Activated CD8-positive, alpha-beta T cell treated with anti-CD3 and anti-CD28 coated beads for 36 hours (primary cell): ENCODE data around the gene IVNS1ABP. TPM values are rescaled to one million over a fixed set of nuclear protein-coding genes. Genes with fewer than 3 reads are reported as not detected.
"Not testable (repeated sequence)": the region's sequence is repeated elsewhere in the genome, so short reads cannot be mapped to it uniquely, and the experiment has no call there.

Experiments used
- ATAC-seq: fragments of 200-7000 bp; cut with Tn5 transposase; one replicate; pipeline ENCODE4 v1.10.0; 2021; ENCODE audit warnings: mild to moderate bottlenecking, moderate library complexity
- CTCF ChIA-PET: fragments of 350-600 bp; sonication (Branson Sonifier 250); formaldehyde crosslinking; loops from one replicate; lab custom pipeline; 2021; ENCODE audit warnings: antibody characterized with exemption; lab: Charles Lee
- POLR2A ChIA-PET: fragments of 350-600 bp; sonication (Branson Sonifier 250); formaldehyde crosslinking; loops from one replicate; lab custom pipeline; 2021; ENCODE audit warnings: antibody characterized with exemption; lab: Charles Lee
- DNase-seq: peaks from one replicate; pipeline ENCODE4 v3.0.0-alpha.2; 2020
- H3K27ac Mint-ChIP-seq: one replicate; pipeline ENCODE4 v1.8.0; 2021; ENCODE audit warnings: mild to moderate bottlenecking, mixed read lengths
- H3K27me3 Mint-ChIP-seq: one replicate; pipeline ENCODE4 v1.8.0; 2021; ENCODE audit warnings: mixed read lengths
- H3K36me3 Mint-ChIP-seq: one replicate; pipeline ENCODE4 v1.8.0; 2021; ENCODE audit warnings: low read depth, mixed read lengths
- H3K4me1 Mint-ChIP-seq: one replicate; pipeline ENCODE4 v1.8.0; 2021; ENCODE audit warnings: low read depth, mixed read lengths
- H3K4me3 Mint-ChIP-seq: one replicate; pipeline ENCODE4 v1.8.0; 2021; ENCODE audit warnings: mild to moderate bottlenecking, moderate library complexity, mixed read lengths
- H3K9me3 Mint-ChIP-seq: one replicate; pipeline ENCODE4 v1.8.0; 2021; ENCODE audit warnings: mixed read lengths
- intact Hi-C: fragments of 100-400 bp; cut with micrococcal nuclease; formaldehyde crosslinking; loops from one replicate; pipeline ENCODE4 v1.10.0; 2022
- total RNA-seq, 2 experiments: library from RNA; stranded (reverse); gene quantifications; one replicate each; pipeline ENCODE4 v1.2.3, GENCODE V29; 2021
- TF ChIP-seq, protein P1 (sequence below): fragments of 200-600 bp; IDR thresholded peaks from one replicate; pipeline ENCODE4 v1.8.0; 2022; ENCODE audit warnings: antibody characterized with exemption, mild to moderate bottlenecking

Gene IVNS1ABP
- total RNA-seq, 2 experiments from 2014 or later = 244 to 256 TPM

DNA sequence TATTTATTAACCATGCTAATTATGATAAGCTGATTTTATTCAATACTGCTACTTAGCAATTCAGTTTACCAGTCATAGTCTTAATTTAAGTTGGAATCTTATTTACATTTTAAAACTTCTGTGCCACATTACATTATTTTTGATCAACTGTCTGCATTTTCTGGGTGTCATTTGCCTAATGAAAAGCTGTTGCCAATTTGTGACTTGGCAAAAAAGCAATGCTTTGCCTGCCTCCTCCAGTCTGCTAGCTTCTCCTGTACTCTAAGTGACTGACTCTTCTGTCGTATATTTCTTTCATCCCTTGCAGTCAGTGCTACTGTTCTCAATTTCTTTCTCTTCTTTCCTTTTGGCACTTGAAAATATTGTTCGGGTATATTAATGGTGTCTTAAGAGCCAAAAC lies 5.6 kb upstream of the IVNS1ABP start:
- ChIA-PET CTCF (no interaction called here), POLR2A (no interaction called here)
- Mint-ChIP-seq H3K9me3 (peaks cover 6% of the 10 kb centered on the region), H3K27me3 (no peaks in the 10 kb centered on the region), H3K27ac (no peak overlapping the region), H3K36me3 (peaks cover 18% of the 10 kb centered on the region), H3K4me3 (no peak overlapping the region), H3K4me1 (peaks cover 23% of the 10 kb centered on the region)
- TF ChIP-seq, protein P1, sequence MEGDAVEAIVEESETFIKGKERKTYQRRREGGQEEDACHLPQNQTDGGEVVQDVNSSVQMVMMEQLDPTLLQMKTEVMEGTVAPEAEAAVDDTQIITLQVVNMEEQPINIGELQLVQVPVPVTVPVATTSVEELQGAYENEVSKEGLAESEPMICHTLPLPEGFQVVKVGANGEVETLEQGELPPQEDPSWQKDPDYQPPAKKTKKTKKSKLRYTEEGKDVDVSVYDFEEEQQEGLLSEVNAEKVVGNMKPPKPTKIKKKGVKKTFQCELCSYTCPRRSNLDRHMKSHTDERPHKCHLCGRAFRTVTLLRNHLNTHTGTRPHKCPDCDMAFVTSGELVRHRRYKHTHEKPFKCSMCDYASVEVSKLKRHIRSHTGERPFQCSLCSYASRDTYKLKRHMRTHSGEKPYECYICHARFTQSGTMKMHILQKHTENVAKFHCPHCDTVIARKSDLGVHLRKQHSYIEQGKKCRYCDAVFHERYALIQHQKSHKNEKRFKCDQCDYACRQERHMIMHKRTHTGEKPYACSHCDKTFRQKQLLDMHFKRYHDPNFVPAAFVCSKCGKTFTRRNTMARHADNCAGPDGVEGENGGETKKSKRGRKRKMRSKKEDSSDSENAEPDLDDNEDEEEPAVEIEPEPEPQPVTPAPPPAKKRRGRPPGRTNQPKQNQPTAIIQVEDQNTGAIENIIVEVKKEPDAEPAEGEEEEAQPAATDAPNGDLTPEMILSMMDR = no peak
- intact Hi-C loops = no loop called here
- DNase-seq = no peak
- ATAC-seq = no peak

DNA sequence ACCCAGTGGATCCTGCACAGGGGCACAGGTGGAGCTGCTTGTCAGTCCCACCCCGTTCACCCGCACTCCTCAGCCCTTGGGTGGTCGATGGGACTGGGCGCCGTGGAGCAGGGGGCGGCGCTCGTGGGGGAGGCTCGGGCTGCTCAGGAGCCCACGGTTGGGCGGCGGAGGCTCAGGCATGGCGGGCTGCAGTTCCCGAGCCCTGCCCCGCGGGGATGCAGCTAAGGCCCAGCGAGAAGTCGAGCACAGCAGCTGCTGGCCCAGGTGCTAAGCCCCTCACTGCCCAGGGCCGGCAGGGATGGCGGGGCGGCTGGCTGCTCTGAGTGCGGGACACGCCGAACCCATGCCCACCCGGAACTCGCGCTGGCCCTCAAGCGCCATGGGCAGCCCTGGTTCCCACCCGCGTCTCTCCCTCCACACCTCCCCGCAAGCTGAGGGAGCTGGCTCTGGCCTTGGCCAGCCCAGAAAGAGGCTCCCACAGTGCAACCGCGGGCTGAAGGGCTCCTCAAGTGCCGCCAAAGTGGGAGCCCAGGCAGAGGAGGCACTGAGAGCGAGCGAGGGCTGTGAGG lies 4.7 kb upstream of the IVNS1ABP start:
- H3K9me3 Mint-ChIP-seq, ATAC-seq, H3K4me3 Mint-ChIP-seq, DNase-seq, intact Hi-C loops, CTCF ChIA-PET, H3K27ac Mint-ChIP-seq, H3K27me3 Mint-ChIP-seq: not testable (repeated sequence)
- Mint-ChIP-seq H3K36me3 (peaks cover 18% of the 10 kb centered on the region), H3K4me1 (peaks cover 23% of the 10 kb centered on the region)
- POLR2A ChIA-PET = interaction anchor here (0.6 to 0.9 kb wide), 2 partner anchors 98 to 359 kb away, joined by 4 read pairs; no protein-coding TSS in a partner anchor

DNA sequence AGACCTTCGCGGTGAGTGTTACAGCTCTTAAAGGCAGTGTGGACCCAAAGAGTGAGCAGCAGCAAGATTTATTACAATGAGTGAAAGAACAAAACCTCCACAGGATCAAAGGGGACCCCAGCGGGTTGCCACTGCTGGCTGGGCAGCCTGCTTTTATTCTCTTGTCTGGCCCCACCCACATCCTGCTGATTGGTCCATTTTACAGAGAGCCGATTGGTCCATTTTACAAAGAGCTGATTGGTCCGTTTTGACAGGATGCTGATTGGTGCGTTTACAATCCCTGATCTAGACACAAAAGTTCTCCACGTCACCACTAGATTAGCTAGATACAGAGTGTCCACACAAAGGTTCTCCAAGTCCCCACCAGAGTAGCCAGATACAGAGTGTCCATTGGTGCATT lies 4.1 kb upstream of the IVNS1ABP start:
- intact Hi-C loops, CTCF ChIA-PET, H3K27me3 Mint-ChIP-seq: not testable (repeated sequence)

DNA sequence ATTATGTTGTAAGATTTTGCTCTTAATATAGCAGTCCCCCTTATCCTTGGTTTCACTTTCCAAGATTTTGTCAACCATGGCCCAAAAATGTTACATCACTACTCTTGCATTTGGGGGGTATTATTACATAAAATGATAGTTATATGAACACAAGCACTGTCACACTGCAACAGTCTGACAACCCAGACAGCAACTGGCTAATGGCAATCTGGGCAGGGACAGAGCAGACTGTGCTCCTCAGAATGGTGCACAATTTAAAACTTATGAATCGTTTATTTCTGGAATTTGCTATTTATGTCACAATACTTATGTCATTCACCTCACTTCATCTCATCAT lies 2.1 kb upstream of the IVNS1ABP start:
- Mint-ChIP-seq H3K27ac (peak overlapping the region; percentile 95), H3K4me3 (peak overlapping the region; percentile 97), H3K27me3 (no peaks in the 10 kb centered on the region), H3K9me3 (peaks cover 6% of the 10 kb centered on the region), H3K4me1 (peaks cover 28% of the 10 kb centered on the region), H3K36me3 (peaks cover 41% of the 10 kb centered on the region)
- no peak for ATAC-seq
- TF ChIP-seq, protein P1 = no peak
- DNase-seq = no peak
- POLR2A ChIA-PET = interaction anchor here (1.2 kb wide), 1 partner anchor 361 kb away, joined by 3 read pairs; no protein-coding TSS in a partner anchor
- CTCF ChIA-PET = interaction anchor here (1.3 to 3.9 kb wide), 5 partner anchors 241 to 364 kb away, joined by 3 to 18 read pairs (median 7); no protein-coding TSS in a partner anchor
- intact Hi-C loops = no loop called here

More for the DNA sequence above, 4.1 kb upstream of the IVNS1ABP start:
- H3K4me3 Mint-ChIP-seq, H3K9me3 Mint-ChIP-seq, ATAC-seq: not testable (repeated sequence)
- peak; percentile 14 for DNase-seq
- H3K4me1 Mint-ChIP-seq = peaks cover 23% of the 10 kb centered on the region
- peak overlapping the region; percentile 36 for H3K27ac Mint-ChIP-seq
- peaks cover 22% of the 10 kb centered on the region for H3K36me3 Mint-ChIP-seq
- POLR2A ChIA-PET = interaction anchor here (0.9 kb wide), 1 partner anchor 360 kb away, joined by 4 read pairs; no protein-coding TSS in a partner anchor

DNA sequence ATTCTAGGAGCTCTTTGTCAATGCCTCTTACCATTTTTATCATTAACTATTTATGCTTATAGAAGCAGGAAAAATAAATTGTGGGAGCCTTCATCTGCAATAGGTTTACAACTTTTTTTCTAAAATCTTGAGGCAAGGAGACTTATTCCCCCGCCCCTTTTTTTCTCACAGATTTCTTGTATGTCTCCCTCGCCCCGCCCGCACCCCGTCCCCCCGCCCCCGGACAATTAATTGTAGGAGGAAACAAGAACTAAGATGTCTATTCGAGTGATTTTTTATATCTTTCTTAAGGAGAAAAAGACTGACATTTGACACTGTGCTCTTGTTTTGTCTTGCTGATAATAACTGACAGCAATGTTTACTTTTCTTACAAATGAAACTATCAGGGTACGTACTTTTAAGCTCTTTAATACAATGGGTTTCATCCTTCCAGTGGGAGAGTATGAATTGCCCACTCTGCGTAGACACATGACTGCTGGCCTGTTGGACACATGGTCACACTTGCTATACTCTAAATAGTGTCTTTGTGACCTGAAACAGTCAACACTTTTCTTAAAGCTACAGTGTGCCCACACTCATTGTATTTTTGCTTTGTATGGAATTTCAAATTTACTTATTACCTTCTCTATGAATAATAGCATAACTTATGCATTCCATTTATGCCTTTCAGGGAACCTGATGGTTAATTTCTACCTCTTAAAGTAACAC lies 1.5 kb upstream of the IVNS1ABP start:
- intact Hi-C loops = no loop called here
- Mint-ChIP-seq H3K27me3 (no peaks in the 10 kb centered on the region), H3K36me3 (peaks cover 46% of the 10 kb centered on the region), H3K4me1 (peaks cover 33% of the 10 kb centered on the region), H3K4me3 (peak overlapping the region; percentile 97), H3K9me3 (peaks cover 6% of the 10 kb centered on the region), H3K27ac (peak overlapping the region; percentile 95)
- DNase-seq (no peak), ATAC-seq (no peak)
- TF ChIP-seq, protein P1 = no peak
- CTCF ChIA-PET = interaction anchor here (1.0 to 3.9 kb wide), 11 partner anchors 20 to 365 kb away, joined by 3 to 18 read pairs (median 5); no protein-coding TSS in a partner anchor
- POLR2A ChIA-PET = interaction anchor here (0.6 to 3.4 kb wide), 11 partner anchors 18 to 362 kb away, joined by 3 to 23 read pairs (median 8); no protein-coding TSS in a partner anchor
